ENCODE results near the gene TBL1X. TPM values are rescaled to one million over a fixed set of nuclear protein-coding genes. Genes with fewer than 3 reads are reported as not detected.

Gene TBL1X
- total RNA-seq, 1 donor from 2014 or later: 11.4 TPM

DNA sequence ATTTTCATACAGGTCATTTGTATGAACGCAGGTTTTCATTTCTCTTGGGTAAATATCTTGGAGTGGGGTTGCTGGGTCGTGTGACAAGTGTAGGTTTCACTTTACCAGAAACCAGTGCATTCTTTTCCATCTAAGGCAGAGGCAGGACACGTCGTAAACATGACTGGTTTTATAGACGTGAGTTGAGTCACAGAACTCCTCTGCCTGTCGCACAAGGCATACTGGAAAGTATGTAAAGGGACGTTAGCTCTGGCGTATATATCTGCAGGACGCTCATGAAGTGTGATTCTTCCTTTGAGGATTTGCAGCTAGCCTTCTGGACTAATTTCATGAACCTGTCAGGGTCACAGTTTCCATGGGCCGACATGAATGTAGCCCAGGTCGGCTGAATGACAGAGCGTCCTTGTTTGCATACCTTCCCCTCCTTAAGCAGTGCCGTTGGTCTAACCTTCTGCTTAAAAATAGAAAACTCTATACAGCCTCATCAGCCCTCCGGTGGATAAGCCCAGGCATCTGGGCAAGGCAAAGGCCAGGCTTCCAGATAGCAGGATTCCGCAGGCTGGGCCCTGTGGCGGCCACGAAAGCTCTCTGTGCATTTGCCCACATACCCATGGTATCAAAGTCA lies 194.8 kb downstream of the TBL1X start:
- DNase-seq (ENCODE audit: low read depth): no peak

- DNase-seq (ENCODE audit: low read depth): no peak
These were observed 197.3 kb downstream of the TBL1X start for GRCh38 chrX:9662148-9662547.

DNA sequence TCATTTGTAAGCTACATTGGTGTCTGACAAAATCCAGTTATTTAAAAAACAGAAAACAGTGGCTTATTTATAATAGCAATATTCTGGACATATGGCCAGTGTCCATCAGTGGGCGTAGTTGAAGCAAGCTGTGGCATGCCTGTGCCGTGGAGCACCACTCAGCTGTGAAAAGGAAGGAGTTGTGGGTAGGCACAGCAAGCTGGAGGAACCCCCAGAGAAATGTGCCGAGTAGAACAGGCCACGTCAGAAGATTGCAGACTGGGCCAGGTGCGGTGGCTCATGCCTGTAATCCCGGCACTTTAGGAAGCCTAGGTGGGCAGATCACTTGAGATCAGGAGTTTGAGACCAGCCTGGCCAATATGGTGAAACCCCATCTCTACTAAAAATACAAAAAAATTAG lies 198.4 kb downstream of the TBL1X start:
- no peak for DNase-seq (ENCODE audit: low read depth)

GRCh38 chrX:9664224-9664623 lies 199.4 kb downstream of the TBL1X start:
- no peak for DNase-seq (ENCODE audit: low read depth)

DNA sequence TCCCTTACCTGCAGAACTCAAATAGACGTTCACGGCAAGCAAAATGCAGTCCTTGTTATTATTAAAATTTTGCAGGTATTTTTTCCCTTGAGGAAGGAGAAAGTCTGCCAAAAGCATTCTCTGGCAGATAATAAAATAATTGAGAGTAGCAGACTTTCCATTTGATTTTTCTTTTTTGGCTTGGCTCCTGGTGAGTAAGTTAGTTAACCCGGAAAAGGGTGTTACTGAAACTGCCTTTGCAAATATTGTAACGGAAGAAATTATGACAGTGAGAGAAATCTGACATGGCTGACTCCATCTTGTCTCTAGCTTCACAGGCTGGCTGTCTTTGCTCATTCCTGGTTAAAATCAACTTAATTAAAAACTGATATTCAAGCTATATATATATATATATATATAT lies 200.3 kb downstream of the TBL1X start:
- DNase-seq (ENCODE audit: low read depth): no peak

DNA sequence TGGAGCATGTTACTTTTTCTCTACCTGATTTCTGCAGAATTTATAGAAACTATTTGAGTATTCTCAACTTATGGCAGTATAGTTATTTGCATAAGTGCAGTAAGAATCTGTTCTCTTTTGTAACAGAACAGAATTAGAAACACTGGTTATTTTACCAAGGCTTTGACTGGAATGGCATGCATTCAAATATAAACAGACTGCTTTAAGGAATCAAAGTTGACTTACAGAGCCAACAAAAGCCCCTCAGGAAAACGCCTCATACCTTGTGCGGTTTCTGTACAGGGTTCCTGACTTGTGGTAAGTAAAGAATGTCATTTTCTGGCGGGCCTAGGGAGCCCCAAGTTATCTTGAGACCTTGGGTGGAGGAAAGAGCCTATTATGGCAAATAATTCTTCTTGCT lies 203.7 kb downstream of the TBL1X start:
- no peak for DNase-seq (ENCODE audit: low read depth)

- no peak for DNase-seq (ENCODE audit: low read depth)
These were observed 205.4 kb downstream of the TBL1X start for GRCh38 chrX:9670136-9670814.

- no peak for DNase-seq (ENCODE audit: low read depth)
These were observed 207.1 kb downstream of the TBL1X start for GRCh38 chrX:9671998-9672397.

- DNase-seq (ENCODE audit: low read depth): no peak
These were observed 211.4 kb downstream of the TBL1X start for GRCh38 chrX:9676306-9676705.

DNA sequence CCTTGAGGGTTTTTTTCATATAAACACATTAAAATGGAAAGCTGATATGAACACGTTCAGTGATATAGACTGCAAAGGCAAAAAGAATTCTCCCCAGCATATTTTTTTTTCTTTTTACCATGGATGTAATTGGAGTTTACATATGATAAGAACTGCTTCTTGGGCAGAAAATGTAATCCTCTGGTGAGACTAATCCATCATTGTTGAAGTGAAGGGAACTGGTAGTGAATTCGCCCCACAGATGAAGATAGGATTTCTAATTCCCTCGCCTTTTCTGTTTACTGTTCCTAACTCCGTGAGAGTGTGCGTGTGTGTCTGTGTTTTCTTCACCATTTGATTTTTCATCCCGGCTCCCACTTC lies 211.9 kb downstream of the TBL1X start:
- no peak for DNase-seq (ENCODE audit: low read depth)

DNA sequence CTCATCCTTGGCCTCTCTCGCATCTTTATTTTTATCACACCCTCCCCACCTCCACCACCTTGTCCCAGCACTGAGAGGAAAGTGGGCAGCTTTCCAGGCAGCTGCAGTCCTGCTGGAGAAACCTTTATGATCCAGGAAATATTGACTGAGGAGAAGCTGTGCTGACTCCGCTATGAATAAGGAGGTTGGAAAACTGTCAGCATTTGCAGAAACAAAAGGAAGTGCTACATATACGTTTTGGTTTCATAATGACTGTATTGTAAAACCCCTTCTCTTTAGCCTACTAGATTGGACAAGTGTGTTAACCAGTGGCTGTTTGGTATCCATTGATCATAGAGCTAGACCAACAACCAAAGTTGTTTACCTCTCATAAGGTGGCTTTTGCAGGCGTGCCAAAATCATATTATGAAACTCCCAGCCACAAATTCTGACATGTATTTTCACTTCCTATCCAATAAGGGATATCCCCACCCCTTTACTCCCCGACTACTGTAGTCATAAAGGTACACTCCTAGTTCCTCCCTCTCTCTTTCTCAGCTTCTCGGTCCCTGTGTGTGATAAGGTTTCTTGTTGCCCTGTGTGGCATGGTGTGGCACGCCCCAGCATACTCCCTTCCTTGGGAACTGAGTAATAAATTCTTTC lies 212.4 kb downstream of the TBL1X start:
- no peak for DNase-seq (ENCODE audit: low read depth)

- no peak for DNase-seq (ENCODE audit: low read depth)
These were observed 213.5 kb downstream of the TBL1X start for GRCh38 chrX:9678215-9678965.

GRCh38 chrX:9681011-9681410 lies 216.2 kb downstream of the TBL1X start:
- peak; percentile 8 for DNase-seq (ENCODE audit: low read depth)

- DNase-seq (ENCODE audit: low read depth): peak; percentile 54
These were observed 216.6 kb downstream of the TBL1X start for GRCh38 chrX:9681422-9681821.

DNA sequence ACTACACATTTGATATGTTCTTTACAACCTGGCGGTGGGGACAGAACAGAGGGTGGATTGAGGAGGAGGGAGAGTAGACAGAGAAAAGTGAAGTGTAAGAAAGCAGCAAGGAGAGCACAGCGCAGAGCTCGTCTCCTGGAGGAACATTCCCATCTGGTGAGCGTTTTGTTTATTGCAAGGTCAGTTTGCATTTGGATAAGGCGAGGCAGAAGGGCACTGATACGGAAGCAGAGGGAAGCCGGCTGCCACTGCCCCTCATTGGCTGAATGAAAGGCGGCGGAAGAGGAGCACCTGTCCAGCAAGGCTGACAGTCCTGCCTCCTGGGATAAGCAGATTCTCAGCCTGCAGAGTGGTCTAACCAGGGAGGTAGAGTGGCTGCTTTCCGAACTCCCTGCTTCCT lies 217.6 kb downstream of the TBL1X start:
- no peak for DNase-seq (ENCODE audit: low read depth)

GRCh38 chrX:9682861-9683260 lies 218.0 kb downstream of the TBL1X start:
- no peak for DNase-seq (ENCODE audit: low read depth)

- no peak for DNase-seq (ENCODE audit: low read depth)
These were observed 218.5 kb downstream of the TBL1X start for GRCh38 chrX:9683350-9683749.

DNA sequence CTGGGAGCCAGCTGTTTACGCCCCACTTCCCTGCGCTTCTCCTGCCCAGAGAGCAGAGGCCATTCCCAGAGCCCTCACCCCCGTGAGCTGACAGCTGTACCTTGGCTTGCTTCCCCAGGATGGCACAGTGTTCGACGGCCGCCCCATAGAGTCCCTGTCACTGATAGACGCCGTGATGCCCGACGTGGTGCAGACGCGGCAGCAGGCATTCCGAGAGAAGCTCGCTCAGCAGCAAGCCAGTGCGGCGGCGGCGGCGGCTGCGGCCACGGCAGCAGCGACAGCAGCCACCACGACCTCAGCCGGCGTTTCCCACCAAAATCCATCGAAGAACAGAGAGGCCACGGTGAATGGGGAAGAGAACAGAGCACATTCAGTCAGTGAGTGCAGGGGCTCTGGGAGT lies 223.0 kb downstream of the TBL1X start:
- no peak for DNase-seq (ENCODE audit: low read depth)

GRCh38 chrX:9688833-9689232 lies 224.0 kb downstream of the TBL1X start:
- no peak for DNase-seq (ENCODE audit: low read depth)

GRCh38 chrX:9690046-9690445 lies 225.2 kb downstream of the TBL1X start:
- peak; percentile 32 for DNase-seq (ENCODE audit: low read depth)

DNA sequence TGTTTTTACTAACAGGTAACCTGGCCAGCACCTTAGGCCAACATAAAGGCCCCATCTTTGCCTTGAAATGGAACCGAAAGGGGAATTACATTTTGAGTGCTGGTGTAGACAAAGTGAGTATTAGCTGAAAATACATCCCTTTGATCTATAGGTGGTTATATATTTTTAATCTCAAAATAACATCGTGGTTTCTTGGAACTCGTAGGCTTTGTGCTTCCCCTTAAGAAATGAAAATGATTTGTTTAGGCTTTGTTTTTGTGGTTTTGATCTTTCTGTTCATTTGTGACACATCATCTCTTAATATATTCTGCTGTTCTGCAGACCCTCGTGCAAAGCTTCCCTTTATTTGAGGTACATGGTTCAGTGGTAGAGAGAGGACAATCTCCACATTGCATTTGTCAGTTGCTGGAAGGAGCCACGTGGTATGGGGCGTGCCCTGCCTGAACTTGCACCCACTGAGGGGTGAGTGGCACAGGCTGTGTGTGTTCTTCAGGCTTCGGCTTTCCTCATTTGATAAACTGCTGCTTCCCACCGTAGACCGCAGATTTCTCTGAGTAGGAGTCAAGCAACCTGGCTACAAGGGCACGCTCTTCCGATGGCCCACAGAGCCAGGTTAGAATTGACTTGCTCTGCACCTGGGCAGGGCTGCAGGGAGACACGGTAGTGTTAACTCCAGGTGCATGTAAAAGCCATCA lies 228.6 kb downstream of the TBL1X start:
- no peak for DNase-seq (ENCODE audit: low read depth)

- DNase-seq (ENCODE audit: low read depth): no peak
These were observed 233.7 kb downstream of the TBL1X start for GRCh38 chrX:9698576-9698975.

Data from myocyte (in vitro differentiated cells).